ENCODE data around the gene MCHR2.

The MCHR2 gene

GRCh38 chr6:100008857-100009256 is 14.8 kb upstream of the MCHR2 start:
- H3K9ac ChIP-seq = no peak overlapping the region
- H3K27me3 ChIP-seq (ENCODE audit: control insufficient read depth, insufficient read depth, low read length) = no peaks in the 10 kb centered on the region
- no peaks in the 10 kb centered on the region for H3K9me3 ChIP-seq (ENCODE audit: control insufficient read depth, low read length)
- no peak overlapping the region for H3K4me3 ChIP-seq (ENCODE audit: low read depth, low read length)
- no peak for TF ChIP-seq CTCF (IDR thresholded peaks at IDR 0.05)
- H3K36me3 ChIP-seq (ENCODE audit: control insufficient read depth, insufficient read depth, low read length) = no peaks in the 10 kb centered on the region
- no peak overlapping the region for H2AFZ ChIP-seq
- H3K4me1 ChIP-seq = no peaks in the 10 kb centered on the region
- H3K79me2 ChIP-seq = no peaks in the 10 kb centered on the region
- no peak overlapping the region for H3K27ac ChIP-seq
- H3K4me2 ChIP-seq (ENCODE audit: low read length) = no peak overlapping the region

- Histone ChIP-seq H3K36me3 (ENCODE audit: control insufficient read depth, insufficient read depth, low read length) (no peaks in the 10 kb centered on the region), H3K4me3 (ENCODE audit: low read depth, low read length) (no peak overlapping the region), H3K4me1 (no peaks in the 10 kb centered on the region), H3K4me2 (ENCODE audit: low read length) (no peak overlapping the region), H3K79me2 (no peaks in the 10 kb centered on the region), H3K9ac (no peak overlapping the region), H3K27me3 (ENCODE audit: control insufficient read depth, insufficient read depth, low read length) (no peaks in the 10 kb centered on the region), H3K27ac (no peak overlapping the region), H2AFZ (no peak overlapping the region), H3K9me3 (ENCODE audit: control insufficient read depth, low read length) (no peaks in the 10 kb centered on the region)
- peak; percentile 82 for TF ChIP-seq CTCF (IDR thresholded peaks at IDR 0.05)
Measured at GRCh38 chr6:100001915-100002388, 7.9 kb upstream of the MCHR2 start.

GRCh38 chr6:99997141-99997540 is 3.1 kb upstream of the MCHR2 start:
- Histone ChIP-seq H3K4me2 (ENCODE audit: low read length) (no peak overlapping the region), H2AFZ (no peak overlapping the region), H3K27me3 (ENCODE audit: control insufficient read depth, insufficient read depth, low read length) (no peaks in the 10 kb centered on the region), H3K9ac (no peak overlapping the region), H3K79me2 (no peaks in the 10 kb centered on the region), H3K27ac (no peak overlapping the region), H3K36me3 (ENCODE audit: control insufficient read depth, insufficient read depth, low read length) (no peaks in the 10 kb centered on the region), H3K4me1 (no peaks in the 10 kb centered on the region), H3K9me3 (ENCODE audit: control insufficient read depth, low read length) (no peaks in the 10 kb centered on the region), H3K4me3 (ENCODE audit: low read depth, low read length) (no peak overlapping the region)
- TF ChIP-seq CTCF (IDR thresholded peaks at IDR 0.05) = no peak

GRCh38 chr6:99995916-99996315 is 1.9 kb upstream of the MCHR2 start:
- no peak for TF ChIP-seq CTCF (IDR thresholded peaks at IDR 0.05)
- no peak overlapping the region for H3K4me3 ChIP-seq (ENCODE audit: low read depth, low read length)
- no peaks in the 10 kb centered on the region for H3K79me2 ChIP-seq
- no peak overlapping the region for H2AFZ ChIP-seq
- H3K4me2 ChIP-seq (ENCODE audit: low read length) = no peak overlapping the region
- no peaks in the 10 kb centered on the region for H3K4me1 ChIP-seq
- no peak overlapping the region for H3K9ac ChIP-seq
- no peaks in the 10 kb centered on the region for H3K36me3 ChIP-seq (ENCODE audit: control insufficient read depth, insufficient read depth, low read length)
- no peaks in the 10 kb centered on the region for H3K9me3 ChIP-seq (ENCODE audit: control insufficient read depth, low read length)
- H3K27ac ChIP-seq = no peak overlapping the region
- no peaks in the 10 kb centered on the region for H3K27me3 ChIP-seq (ENCODE audit: control insufficient read depth, insufficient read depth, low read length)

- Histone ChIP-seq H3K36me3 (ENCODE audit: control insufficient read depth, insufficient read depth, low read length) (no peaks in the 10 kb centered on the region), H3K4me1 (no peaks in the 10 kb centered on the region), H3K9ac (no peak overlapping the region), H3K4me3 (ENCODE audit: low read depth, low read length) (peak overlapping the region; percentile 36), H2AFZ (no peak overlapping the region), H3K27me3 (ENCODE audit: control insufficient read depth, insufficient read depth, low read length) (no peaks in the 10 kb centered on the region), H3K79me2 (no peaks in the 10 kb centered on the region), H3K27ac (no peak overlapping the region), H3K9me3 (ENCODE audit: control insufficient read depth, low read length) (no peaks in the 10 kb centered on the region), H3K4me2 (ENCODE audit: low read length) (peak overlapping the region; percentile 59)
- TF ChIP-seq CTCF (IDR thresholded peaks at IDR 0.05) = no peak
Measured at GRCh38 chr6:99993146-99993532, 884 bp downstream of the MCHR2 start.
